Left ventricle myocardium inferior (tissue), 1 donor: Measurements from ENCODE around the gene ZNF132. TPM values are rescaled to one million over a fixed set of nuclear protein-coding genes. Genes with fewer than 3 reads are reported as not detected.
"Not testable (repeated sequence)": the region's sequence is repeated elsewhere in the genome, so short reads cannot be mapped to it uniquely, and the experiment has no call there.

ENCODE experiments used
- DNase-seq: peaks from one replicate; pipeline ENCODE4 v3.0.0-alpha.2; 2020
- H3K27ac ChIP-seq: fragments of 200-600 bp; replicated peaks from 2 replicates; pipeline ENCODE4 v1.8.0; 2021
- H3K27me3 ChIP-seq: fragments of 200-600 bp; 2 replicates; pipeline ENCODE4 v1.8.0; 2021; ENCODE audit warnings: low read depth
- H3K36me3 ChIP-seq: fragments of 200-600 bp; 2 replicates; pipeline ENCODE4 v1.8.0; 2021
- H3K4me1 ChIP-seq: fragments of 200-600 bp; 2 replicates; pipeline ENCODE4 v1.8.0; 2021
- H3K4me3 ChIP-seq: fragments of 200-600 bp; 2 replicates; pipeline ENCODE4 v1.8.0; 2021; ENCODE audit warnings: mild to moderate bottlenecking, moderate library complexity
- H3K9me3 ChIP-seq: fragments of 200-600 bp; replicated peaks from 2 replicates; pipeline ENCODE4 v1.8.0; 2021
- CTCF ChIP-seq: fragments of 200-600 bp; IDR thresholded peaks from 2 replicates; pipeline ENCODE4 v1.8.0; 2021; ENCODE audit warnings: antibody characterized with exemption, mild to moderate bottlenecking, borderline replicate concordance
- intact Hi-C: fragments of 100-400 bp; cut with micrococcal nuclease; formaldehyde crosslinking; loops from one replicate; pipeline ENCODE4 v1.11.0; 2022
- total RNA-seq: library from RNA; stranded (reverse); fragmentation: NEBNext Ultra II Directional; extraction: Animal tissue kit (Norgen Biotek cat#: 25700); gene quantifications from one replicate; pipeline ENCODE4 v1.2.1, GENCODE V29; 2021
- donor health status: DM: no; HTN: yes; CAD: no; lungs with severe emphysema.

ZNF132 gene
- total RNA-seq, 1 donor from 2014 or later: 5.7 TPM

- H3K4me3 ChIP-seq: no peak overlapping the region
- TF ChIP-seq CTCF: no peak
- no peaks in the 10 kb centered on the region for H3K27me3 ChIP-seq
- DNase-seq: no peak
- H3K4me1 ChIP-seq: peaks cover 10% of the 10 kb centered on the region
- intact Hi-C loops: no loop called here
- H3K9me3 ChIP-seq: no peaks in the 10 kb centered on the region
- peaks cover 29% of the 10 kb centered on the region for H3K36me3 ChIP-seq
- H3K27ac ChIP-seq: no peak overlapping the region
These were observed 16.2 kb upstream of the ZNF132 start for GRCh38 chr19:58456111-58456510.

- intact Hi-C loops: no loop called here
These were observed 15.4 kb upstream of the ZNF132 start for GRCh38 chr19:58455306-58455705.

GRCh38 chr19:58453743-58454142 lies 13.8 kb upstream of the ZNF132 start:
- no peaks in the 10 kb centered on the region for H3K9me3 ChIP-seq
- peaks cover 14% of the 10 kb centered on the region for H3K4me1 ChIP-seq
- H3K27me3 ChIP-seq: peaks cover 6% of the 10 kb centered on the region
- intact Hi-C loops: no loop called here
- TF ChIP-seq CTCF: no peak
- no peak overlapping the region for H3K4me3 ChIP-seq
- no peak for DNase-seq
- peaks cover 29% of the 10 kb centered on the region for H3K36me3 ChIP-seq
- no peak overlapping the region for H3K27ac ChIP-seq

More at GRCh38 chr19:58455306-58455705, 15.4 kb upstream of the ZNF132 start:
- Histone ChIP-seq H3K4me3 (no peak overlapping the region), H3K4me1 (peaks cover 14% of the 10 kb centered on the region), H3K27ac (no peak overlapping the region), H3K36me3 (peaks cover 29% of the 10 kb centered on the region), H3K9me3 (no peaks in the 10 kb centered on the region), H3K27me3 (no peaks in the 10 kb centered on the region)
- DNase-seq: no peak
- no peak for TF ChIP-seq CTCF

GRCh38 chr19:58451358-58452101 lies 11.6 kb upstream of the ZNF132 start, which contains the start of gene ZNF324B:
ZNF324B (plus strand) TSS chr19:58451622; CDS start chr19:58453702, 2,080 bp downstream.
- no peak for TF ChIP-seq CTCF
- Histone ChIP-seq H3K27ac (peak within 1 kb of the TSS; percentile 74), H3K4me1 (peaks cover 14% of the 10 kb centered on the region), H3K4me3 (peak within 1 kb of the TSS; percentile 85), H3K9me3 (no peaks in the 10 kb centered on the region), H3K36me3 (peaks cover 22% of the 10 kb centered on the region), H3K27me3 (peaks cover 6% of the 10 kb centered on the region)
- intact Hi-C loops: no loop called here
- DNase-seq: peak; percentile 97

- no peak overlapping the region for H3K27ac ChIP-seq
- DNase-seq: no peak
These were observed 11.0 kb upstream of the ZNF132 start for GRCh38 chr19:58450856-58451357.

GRCh38 chr19:58449980-58450379 lies 10.0 kb upstream of the ZNF132 start:
- DNase-seq, H3K27me3 ChIP-seq, H3K4me3 ChIP-seq, H3K27ac ChIP-seq, H3K9me3 ChIP-seq, intact Hi-C loops: not testable (repeated sequence)
- H3K4me1 ChIP-seq: peaks cover 14% of the 10 kb centered on the region
- peaks cover 10% of the 10 kb centered on the region for H3K36me3 ChIP-seq

More at GRCh38 chr19:58450856-58451357, 11.0 kb upstream of the ZNF132 start:
- Histone ChIP-seq H3K4me1 (peaks cover 14% of the 10 kb centered on the region), H3K36me3 (peaks cover 15% of the 10 kb centered on the region), H3K4me3 (peak overlapping the region; percentile 85), H3K27me3 (peaks cover 6% of the 10 kb centered on the region), H3K9me3 (no peaks in the 10 kb centered on the region)
- intact Hi-C loops: no loop called here
- TF ChIP-seq CTCF: no peak

- H3K4me3 ChIP-seq, DNase-seq, H3K9me3 ChIP-seq, H3K27me3 ChIP-seq, H3K36me3 ChIP-seq, intact Hi-C loops, H3K27ac ChIP-seq: not testable (repeated sequence)
- peaks cover 14% of the 10 kb centered on the region for H3K4me1 ChIP-seq
These were observed 8.9 kb upstream of the ZNF132 start for GRCh38 chr19:58448860-58449259.

- H3K27ac ChIP-seq, H3K27me3 ChIP-seq, H3K4me3 ChIP-seq, H3K36me3 ChIP-seq, intact Hi-C loops, DNase-seq: not testable (repeated sequence)
- Histone ChIP-seq H3K4me1 (peaks cover 28% of the 10 kb centered on the region), H3K9me3 (peaks cover 13% of the 10 kb centered on the region)
These were observed 3.0 kb upstream of the ZNF132 start for GRCh38 chr19:58442986-58443385.
